ENCODE data around the gene CPVL.

GRCh38 chr7:29112721-29113120, 33.6 kb downstream of the CPVL start:
- TF ChIP-seq CTCF (IDR thresholded peaks at IDR 0.05) (no peak), POLR2A (IDR thresholded peaks at IDR 0.05) (no peak), POLR2AphosphoS5 (IDR thresholded peaks at IDR 0.05) (no peak)

Measured in breast epithelium (tissue), 3 donors.